Suprapubic skin (tissue), 4 donors: Measurements from ENCODE around the gene NUP50.

Experiments
- POLR2A ChIP-seq, 2 donors: fragments of 450-650 bp; IDR thresholded peaks; one replicate each; pipeline ENCODE4 v1.6.1; 2017; ENCODE audit warnings: antibody characterized with exemption in 2 of 2, mild to moderate bottlenecking in 2 of 2, moderate library complexity in 2 of 2
- POLR2AphosphoS5 ChIP-seq, 3 donors: sonication (generic); formaldehyde crosslinking; IDR thresholded peaks; one replicate each; pipeline ENCODE4 v1.6.1; 2017; ENCODE audit warnings: antibody characterized with exemption in 3 of 3
- TF ChIP-seq, protein P1 (sequence below), 2 donors: fragments of 200-600 bp in 1 of 2; fragments of 450-650 bp in 1 of 2; sonication (generic) in 1 of 2; IDR thresholded peaks; one replicate each; pipeline ENCODE4 v1.5.1; 2016 to 2019; ENCODE audit warnings: antibody characterized with exemption in 2 of 2, mild to moderate bottlenecking in 1 of 2, moderate library complexity in 1 of 2

GRCh38 chr22:45144916-45145315, 18.8 kb upstream of the NUP50 start:
- TF ChIP-seq, protein P1, sequence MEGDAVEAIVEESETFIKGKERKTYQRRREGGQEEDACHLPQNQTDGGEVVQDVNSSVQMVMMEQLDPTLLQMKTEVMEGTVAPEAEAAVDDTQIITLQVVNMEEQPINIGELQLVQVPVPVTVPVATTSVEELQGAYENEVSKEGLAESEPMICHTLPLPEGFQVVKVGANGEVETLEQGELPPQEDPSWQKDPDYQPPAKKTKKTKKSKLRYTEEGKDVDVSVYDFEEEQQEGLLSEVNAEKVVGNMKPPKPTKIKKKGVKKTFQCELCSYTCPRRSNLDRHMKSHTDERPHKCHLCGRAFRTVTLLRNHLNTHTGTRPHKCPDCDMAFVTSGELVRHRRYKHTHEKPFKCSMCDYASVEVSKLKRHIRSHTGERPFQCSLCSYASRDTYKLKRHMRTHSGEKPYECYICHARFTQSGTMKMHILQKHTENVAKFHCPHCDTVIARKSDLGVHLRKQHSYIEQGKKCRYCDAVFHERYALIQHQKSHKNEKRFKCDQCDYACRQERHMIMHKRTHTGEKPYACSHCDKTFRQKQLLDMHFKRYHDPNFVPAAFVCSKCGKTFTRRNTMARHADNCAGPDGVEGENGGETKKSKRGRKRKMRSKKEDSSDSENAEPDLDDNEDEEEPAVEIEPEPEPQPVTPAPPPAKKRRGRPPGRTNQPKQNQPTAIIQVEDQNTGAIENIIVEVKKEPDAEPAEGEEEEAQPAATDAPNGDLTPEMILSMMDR (IDR thresholded peaks at IDR 0.05): no peak
- no peak for TF ChIP-seq POLR2A (IDR thresholded peaks at IDR 0.05)
- TF ChIP-seq POLR2AphosphoS5 (IDR thresholded peaks at IDR 0.05): no peak
